HG02763 (cell line): ENCODE measurements around the gene ITIH2.
"Not testable (repeated sequence)": the region's sequence is repeated elsewhere in the genome, so short reads cannot be mapped to it uniquely, and the experiment has no call there.

Source experiments
- ATAC-seq: cut with Tn5 transposase; IDR thresholded peaks from one replicate; pipeline ENCODE4 v1.9.1; 2021; ENCODE audit warnings: mild to moderate bottlenecking, moderate library complexity; ENCODE audit not compliant: unreplicated experiment

ITIH2 gene

GRCh38 chr10:7696545-7696944, 6.6 kb upstream of the ITIH2 start:
- ATAC-seq, result no peak

GRCh38 chr10:7697426-7697825, 5.7 kb upstream of the ITIH2 start:
- no peak for ATAC-seq

- no peak for ATAC-seq
Measured at GRCh38 chr10:7700577-7701125, 2.5 kb upstream of the ITIH2 start.

GRCh38 chr10:7701158-7701742, 1.9 kb upstream of the ITIH2 start:
- ATAC-seq, result no peak

- ATAC-seq, result no peak
Measured at GRCh38 chr10:7702288-7702812, 766 bp upstream of the ITIH2 start.

- no peak for ATAC-seq
Measured at GRCh38 chr10:7704071-7705016, 1.2 kb downstream of the ITIH2 start.

- ATAC-seq, result no peak
Measured at GRCh38 chr10:7705341-7705740, 2.2 kb downstream of the ITIH2 start.

GRCh38 chr10:7706534-7707073, 3.5 kb downstream of the ITIH2 start:
- no peak for ATAC-seq

- ATAC-seq, result no peak
Measured at GRCh38 chr10:7707102-7707501, 4.0 kb downstream of the ITIH2 start.

GRCh38 chr10:7707858-7708622, 4.9 kb downstream of the ITIH2 start:
- no peak for ATAC-seq

- ATAC-seq, result no peak
Measured at GRCh38 chr10:7708832-7709231, 5.7 kb downstream of the ITIH2 start.

GRCh38 chr10:7710446-7710845, 7.3 kb downstream of the ITIH2 start:
- no peak for ATAC-seq

- not testable (repeated sequence) for ATAC-seq
Measured at GRCh38 chr10:7711075-7711474, 8.0 kb downstream of the ITIH2 start.

- no peak for ATAC-seq
Measured at GRCh38 chr10:7715515-7715914, 12.4 kb downstream of the ITIH2 start.

GRCh38 chr10:7717767-7718166, 14.7 kb downstream of the ITIH2 start:
- no peak for ATAC-seq

GRCh38 chr10:7718685-7719084, 15.6 kb downstream of the ITIH2 start:
- ATAC-seq, result no peak

- no peak for ATAC-seq
Measured at GRCh38 chr10:7720478-7720877, 17.4 kb downstream of the ITIH2 start.

- ATAC-seq, result no peak
Measured at GRCh38 chr10:7722927-7723529, 19.9 kb downstream of the ITIH2 start.

GRCh38 chr10:7734821-7735220, 31.7 kb downstream of the ITIH2 start:
- ATAC-seq, result no peak
